Neural progenitor cell (in vitro differentiated cells): ENCODE measurements around the gene MPC1.

Experiments
- CTCF ChIP-seq: fragments of 200-600 bp; sonication (generic); IDR thresholded peaks from 2 replicates; pipeline ENCODE4 v1.5.1; 2017; ENCODE audit warnings: antibody characterized with exemption, mild to moderate bottlenecking
- EZH2 ChIP-seq: fragments of 200-600 bp; sonication (generic); IDR thresholded peaks from 2 replicates; pipeline ENCODE4 v1.6.1; 2017; ENCODE audit warnings: antibody characterized with exemption, mild to moderate bottlenecking, moderate library complexity
- EZH2phosphoT487 ChIP-seq: fragments of 200-600 bp; sonication (generic); IDR thresholded peaks from 2 replicates; pipeline ENCODE4 v1.6.1; 2017; ENCODE audit warnings: antibody characterized with exemption

- no peak for TF ChIP-seq CTCF
- TF ChIP-seq EZH2 = no peak
- TF ChIP-seq EZH2phosphoT487 = no peak
Observed at GRCh38 chr6:166352923-166353322, 29.8 kb downstream of the MPC1 start.
